Measurements from ENCODE around the gene SLC37A1. TPM values are rescaled to one million over a fixed set of nuclear protein-coding genes. Genes with fewer than 3 reads are reported as not detected.

Gene SLC37A1
- total RNA-seq, 1 experiment from 2014 or later, result 15.0 TPM

- H3K9me2 ChIP-seq (ENCODE audit: insufficient read depth), result no peaks in the 10 kb centered on the region
- H3K27me3 ChIP-seq (ENCODE audit: insufficient read depth, low read length), result no peaks in the 10 kb centered on the region
- no peak for ATAC-seq
- intact Hi-C loops (cut with micrococcal nuclease), result no loop called here
- H3K9me3 ChIP-seq (ENCODE audit: control insufficient read depth in 1 of 2, insufficient read depth in 1 of 2, low read depth in 1 of 2, low read length in 2 of 2), result no peaks in the 10 kb centered on the region
- H3K9ac ChIP-seq (ENCODE audit: low read length), result no peak overlapping the region
- no peaks in the 10 kb centered on the region for H3K4me1 ChIP-seq (ENCODE audit: control insufficient read depth in 1 of 2, insufficient read depth in 2 of 2, low read length in 2 of 2)
- no peaks in the 10 kb centered on the region for H3K79me2 ChIP-seq (ENCODE audit: insufficient read depth, low read length)
- no peak for DNase-seq (ENCODE audit: low read depth, low spot score)
- H3K4me2 ChIP-seq (ENCODE audit: low read length), result no peak overlapping the region
- no peak overlapping the region for H3K27ac ChIP-seq (ENCODE audit: low read depth, low read length)
- H3K4me3 ChIP-seq (replicated peaks in 1 of 2; ENCODE audit: low read depth in 1 of 2, low read length in 2 of 2), result no peak overlapping the region
- H4K20me1 ChIP-seq (ENCODE audit: insufficient read depth), result no peaks in the 10 kb centered on the region
- RAD21 ChIA-PET (ENCODE audit: low non-redundant PET in 1 of 2, low total read pairs in 2 of 2, uncharacterized antibody in 2 of 2, unreplicated experiment in 2 of 2), result no interaction called here
- BruUV-seq (replicated peaks), result no TSS peak
- TF ChIP-seq MAX (IDR thresholded peaks at IDR 0.05) (no peak), EZH2 (IDR thresholded peaks at IDR 0.05) (no peak)
- CTCF ChIA-PET, result no interaction called here
- POLR2A ChIA-PET, result no interaction called here
- H3K36me3 ChIP-seq (ENCODE audit: control insufficient read depth in 1 of 2, insufficient read depth in 2 of 2, low read length in 2 of 2), result no peaks in the 10 kb centered on the region
- no peak overlapping the region for H2AFZ ChIP-seq (ENCODE audit: low read depth, low read length, poor library complexity, severe bottlenecking)
These were observed 9.9 kb upstream of the SLC37A1 start for GRCh38 chr21:42503711-42504110.

- POLR2A ChIA-PET, result interaction anchor here (1.0 kb wide), 1 partner anchor 13 kb away, joined by 3 read pairs; no protein-coding TSS in a partner anchor
These were observed 8.4 kb upstream of the SLC37A1 start for GRCh38 chr21:42505090-42505726.

More at GRCh38 chr21:42505090-42505726, 8.4 kb upstream of the SLC37A1 start:
- Histone ChIP-seq H3K79me2 (ENCODE audit: insufficient read depth, low read length) (no peaks in the 10 kb centered on the region), H3K9me3 (ENCODE audit: control insufficient read depth in 1 of 2, insufficient read depth in 1 of 2, low read depth in 1 of 2, low read length in 2 of 2) (no peaks in the 10 kb centered on the region), H3K36me3 (ENCODE audit: control insufficient read depth in 1 of 2, insufficient read depth in 2 of 2, low read length in 2 of 2) (no peaks in the 10 kb centered on the region), H3K27me3 (ENCODE audit: insufficient read depth, low read length) (no peaks in the 10 kb centered on the region), H3K4me2 (ENCODE audit: low read length) (no peak overlapping the region), H3K4me1 (ENCODE audit: control insufficient read depth in 1 of 2, insufficient read depth in 2 of 2, low read length in 2 of 2) (peaks cover 0 to 3% of the 10 kb centered on the region in 2 experiments; a peak in 1 of 4 replicates), H3K27ac (ENCODE audit: low read depth, low read length) (no peak overlapping the region), H3K4me3 (replicated peaks in 1 of 2; ENCODE audit: low read depth in 1 of 2, low read length in 2 of 2) (no peak overlapping the region), H4K20me1 (ENCODE audit: insufficient read depth) (no peaks in the 10 kb centered on the region), H3K9ac (ENCODE audit: low read length) (no peak overlapping the region), H3K9me2 (ENCODE audit: insufficient read depth) (no peaks in the 10 kb centered on the region), H2AFZ (ENCODE audit: low read depth, low read length, poor library complexity, severe bottlenecking) (no peak overlapping the region)
- ATAC-seq (no peak), DNase-seq (ENCODE audit: low read depth, low spot score) (no peak)
- RAD21 ChIA-PET (ENCODE audit: low non-redundant PET in 1 of 2, low total read pairs in 2 of 2, uncharacterized antibody in 2 of 2, unreplicated experiment in 2 of 2), result no interaction called here
- TF ChIP-seq REST (IDR thresholded peaks at IDR 0.05; ENCODE audit: low read depth) (no peak), CEBPB (IDR thresholded peaks at IDR 0.05; ENCODE audit: low read depth) (no peak), ZNF274 (IDR thresholded peaks at IDR 0.05; ENCODE audit: low read depth, low read length) (no peak), MAX (IDR thresholded peaks at IDR 0.05) (no peak), CTCF (IDR thresholded peaks at IDR 0.05 in 2 of 3, conservative IDR thresholded peaks at IDR 0.05 in 1 of 3; ENCODE audit: borderline replicate concordance in 1 of 3, insufficient read depth in 1 of 3, low read depth in 2 of 3, low read length in 2 of 3) (no peak), EZH2 (IDR thresholded peaks at IDR 0.05) (no peak), TCF7L2 (IDR thresholded peaks at IDR 0.05; ENCODE audit: borderline replicate concordance, extremely low read depth, insufficient read depth, insufficient read length) (no peak), ZFX (IDR thresholded peaks at IDR 0.05) (no peak), CBX3 (IDR thresholded peaks at IDR 0.05; ENCODE audit: low read depth) (no peak), ATF3 (IDR thresholded peaks at IDR 0.05) (no peak), SP1 (IDR thresholded peaks at IDR 0.05; ENCODE audit: low read depth) (no peak), POLR2A (IDR thresholded peaks at IDR 0.05; ENCODE audit: borderline replicate concordance, extremely low read depth, insufficient read depth, insufficient read length) (no peak), EZH2phosphoT487 (IDR thresholded peaks at IDR 0.05; ENCODE audit: borderline replicate concordance) (no peak)
- intact Hi-C loops (cut with micrococcal nuclease), result no loop called here
- CTCF ChIA-PET, result no interaction called here
- BruUV-seq (replicated peaks), result no TSS peak

Measured in HCT116 (cell line).